ENCODE measurements around the gene LPGAT1. TPM values are rescaled to one million over a fixed set of nuclear protein-coding genes. Genes with fewer than 3 reads are reported as not detected.

LPGAT1 gene
- total RNA-seq, 1 experiment from 2014 or later: 37.5 TPM

DNA sequence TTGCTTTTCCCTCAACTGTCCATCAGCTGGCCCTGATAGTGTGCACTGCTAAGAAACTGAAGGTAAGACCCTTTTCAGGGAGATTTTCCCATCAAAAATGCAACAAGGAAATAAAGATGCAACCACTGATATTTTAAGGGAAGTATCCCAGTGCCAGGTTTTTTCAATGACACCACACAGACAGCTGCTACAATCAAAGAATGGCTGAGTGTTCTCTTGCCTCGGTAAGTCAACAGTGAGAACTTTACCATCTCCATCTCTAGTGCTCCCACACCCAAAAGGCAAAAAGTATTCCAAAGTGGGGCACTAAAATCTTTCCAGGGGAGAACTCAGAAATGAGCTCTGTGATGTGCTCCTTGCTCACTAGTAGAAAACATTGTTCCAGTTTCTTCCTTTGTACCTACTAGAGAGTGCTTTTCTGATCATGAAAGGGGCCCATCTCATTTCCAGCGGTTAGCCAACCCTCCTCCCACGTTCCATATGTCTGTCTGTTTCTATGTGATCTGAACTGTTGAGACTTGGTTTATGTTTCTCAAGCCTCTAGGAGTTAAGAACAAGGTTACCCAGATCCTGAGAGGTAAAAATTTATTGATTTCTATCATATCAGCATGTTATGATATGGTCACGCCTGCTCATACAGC is 87.6 kb downstream of the LPGAT1 start:
- no peaks in the 10 kb centered on the region for H3K9me3 ChIP-seq (ENCODE audit: low read depth, low read length, poor library complexity, severe bottlenecking)
- intact Hi-C loops (cut with micrococcal nuclease; ENCODE audit: unreplicated experiment): no loop called here
- H3K4me3 ChIP-seq (ENCODE audit: low read depth, low read length, poor library complexity, severe bottlenecking): no peak overlapping the region
- TF ChIP-seq EZH2 (IDR thresholded peaks at IDR 0.05; ENCODE audit: borderline replicate concordance, low read depth, low read length, poor library complexity, severe bottlenecking): no peak
- TF ChIP-seq, protein P1, sequence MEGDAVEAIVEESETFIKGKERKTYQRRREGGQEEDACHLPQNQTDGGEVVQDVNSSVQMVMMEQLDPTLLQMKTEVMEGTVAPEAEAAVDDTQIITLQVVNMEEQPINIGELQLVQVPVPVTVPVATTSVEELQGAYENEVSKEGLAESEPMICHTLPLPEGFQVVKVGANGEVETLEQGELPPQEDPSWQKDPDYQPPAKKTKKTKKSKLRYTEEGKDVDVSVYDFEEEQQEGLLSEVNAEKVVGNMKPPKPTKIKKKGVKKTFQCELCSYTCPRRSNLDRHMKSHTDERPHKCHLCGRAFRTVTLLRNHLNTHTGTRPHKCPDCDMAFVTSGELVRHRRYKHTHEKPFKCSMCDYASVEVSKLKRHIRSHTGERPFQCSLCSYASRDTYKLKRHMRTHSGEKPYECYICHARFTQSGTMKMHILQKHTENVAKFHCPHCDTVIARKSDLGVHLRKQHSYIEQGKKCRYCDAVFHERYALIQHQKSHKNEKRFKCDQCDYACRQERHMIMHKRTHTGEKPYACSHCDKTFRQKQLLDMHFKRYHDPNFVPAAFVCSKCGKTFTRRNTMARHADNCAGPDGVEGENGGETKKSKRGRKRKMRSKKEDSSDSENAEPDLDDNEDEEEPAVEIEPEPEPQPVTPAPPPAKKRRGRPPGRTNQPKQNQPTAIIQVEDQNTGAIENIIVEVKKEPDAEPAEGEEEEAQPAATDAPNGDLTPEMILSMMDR (conservative IDR thresholded peaks at IDR 0.05; ENCODE audit: low read depth, low read length): no peak
- H3K36me3 ChIP-seq (ENCODE audit: insufficient read depth, low read length, poor library complexity, severe bottlenecking): no peaks in the 10 kb centered on the region
- no peak overlapping the region for H3K27ac ChIP-seq (ENCODE audit: low read depth, low read length, poor library complexity, severe bottlenecking)
- POLR2A ChIA-PET (ENCODE audit: low non-redundant PET): no interaction called here
- no peaks in the 10 kb centered on the region for H3K27me3 ChIP-seq (replicated peaks; ENCODE audit: insufficient read depth, low read depth, low read length, poor library complexity)
- CTCF ChIA-PET: no interaction called here
- DNase-seq (ENCODE audit: low spot score): no peak
- no TSS peak for BruUV-seq (replicated peaks)
- H3K4me1 ChIP-seq (ENCODE audit: insufficient read depth, low read length, poor library complexity, severe bottlenecking): peaks cover 8% of the 10 kb centered on the region

- CTCF ChIA-PET: no interaction called here
Observed at GRCh38 chr1:211742272-211742671, 88.3 kb downstream of the LPGAT1 start.

DNA sequence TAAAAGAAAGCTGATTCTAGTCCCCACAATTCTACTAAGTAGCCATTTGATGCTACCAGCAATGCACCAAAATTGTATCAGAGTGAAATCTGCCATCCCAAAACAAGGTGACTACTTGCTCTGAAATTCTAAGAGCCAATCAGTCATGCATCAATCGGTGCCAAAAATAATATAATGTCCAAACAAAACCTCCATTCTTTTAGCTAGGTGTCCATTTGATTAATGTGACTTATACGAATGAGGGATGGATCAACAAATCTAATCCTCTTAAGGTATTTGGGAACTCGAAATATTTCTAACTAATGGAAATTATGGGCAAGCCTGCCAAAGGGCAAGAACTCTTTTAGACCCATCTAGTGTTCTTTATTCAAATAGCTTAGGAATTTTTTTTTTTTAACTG is 88.8 kb downstream of the LPGAT1 start:
- no peak overlapping the region for H3K4me3 ChIP-seq (ENCODE audit: low read depth, low read length, poor library complexity, severe bottlenecking)
- H3K27ac ChIP-seq (ENCODE audit: low read depth, low read length, poor library complexity, severe bottlenecking): no peak overlapping the region
- no TSS peak for BruUV-seq (replicated peaks)
- intact Hi-C loops (cut with micrococcal nuclease; ENCODE audit: unreplicated experiment): no loop called here
- no peaks in the 10 kb centered on the region for H3K9me3 ChIP-seq (ENCODE audit: low read depth, low read length, poor library complexity, severe bottlenecking)
- H3K27me3 ChIP-seq (replicated peaks; ENCODE audit: insufficient read depth, low read depth, low read length, poor library complexity): no peaks in the 10 kb centered on the region
- ChIA-PET CTCF (no interaction called here), POLR2A (ENCODE audit: low non-redundant PET) (no interaction called here)
- peaks cover 17% of the 10 kb centered on the region for H3K4me1 ChIP-seq (ENCODE audit: insufficient read depth, low read length, poor library complexity, severe bottlenecking)
- TF ChIP-seq, protein P1 (conservative IDR thresholded peaks at IDR 0.05; ENCODE audit: low read depth, low read length): no peak
- no peak for TF ChIP-seq EZH2 (IDR thresholded peaks at IDR 0.05; ENCODE audit: borderline replicate concordance, low read depth, low read length, poor library complexity, severe bottlenecking)
- no peak for DNase-seq (ENCODE audit: low spot score)
- no peaks in the 10 kb centered on the region for H3K36me3 ChIP-seq (ENCODE audit: insufficient read depth, low read length, poor library complexity, severe bottlenecking)

More at GRCh38 chr1:211742272-211742671, 88.3 kb downstream of the LPGAT1 start:
- H3K9me3 ChIP-seq (ENCODE audit: low read depth, low read length, poor library complexity, severe bottlenecking): no peaks in the 10 kb centered on the region
- intact Hi-C loops (cut with micrococcal nuclease; ENCODE audit: unreplicated experiment): no loop called here
- POLR2A ChIA-PET (ENCODE audit: low non-redundant PET): no interaction called here
- H3K27ac ChIP-seq (ENCODE audit: low read depth, low read length, poor library complexity, severe bottlenecking): no peak overlapping the region
- TF ChIP-seq, protein P1 (conservative IDR thresholded peaks at IDR 0.05; ENCODE audit: low read depth, low read length): no peak
- TF ChIP-seq EZH2 (IDR thresholded peaks at IDR 0.05; ENCODE audit: borderline replicate concordance, low read depth, low read length, poor library complexity, severe bottlenecking): no peak
- DNase-seq (ENCODE audit: low spot score): no peak
- H3K4me1 ChIP-seq (ENCODE audit: insufficient read depth, low read length, poor library complexity, severe bottlenecking): peaks cover 15% of the 10 kb centered on the region
- no TSS peak for BruUV-seq (replicated peaks)
- no peaks in the 10 kb centered on the region for H3K36me3 ChIP-seq (ENCODE audit: insufficient read depth, low read length, poor library complexity, severe bottlenecking)
- no peaks in the 10 kb centered on the region for H3K27me3 ChIP-seq (replicated peaks; ENCODE audit: insufficient read depth, low read depth, low read length, poor library complexity)
- no peak overlapping the region for H3K4me3 ChIP-seq (ENCODE audit: low read depth, low read length, poor library complexity, severe bottlenecking)

Measured in A673 (cell line).